Measurements from ENCODE around the gene DTX1.

GRCh38 chr12:113049976-113050742 is 6.4 kb upstream of the DTX1 start:
- TF ChIP-seq, protein P1, sequence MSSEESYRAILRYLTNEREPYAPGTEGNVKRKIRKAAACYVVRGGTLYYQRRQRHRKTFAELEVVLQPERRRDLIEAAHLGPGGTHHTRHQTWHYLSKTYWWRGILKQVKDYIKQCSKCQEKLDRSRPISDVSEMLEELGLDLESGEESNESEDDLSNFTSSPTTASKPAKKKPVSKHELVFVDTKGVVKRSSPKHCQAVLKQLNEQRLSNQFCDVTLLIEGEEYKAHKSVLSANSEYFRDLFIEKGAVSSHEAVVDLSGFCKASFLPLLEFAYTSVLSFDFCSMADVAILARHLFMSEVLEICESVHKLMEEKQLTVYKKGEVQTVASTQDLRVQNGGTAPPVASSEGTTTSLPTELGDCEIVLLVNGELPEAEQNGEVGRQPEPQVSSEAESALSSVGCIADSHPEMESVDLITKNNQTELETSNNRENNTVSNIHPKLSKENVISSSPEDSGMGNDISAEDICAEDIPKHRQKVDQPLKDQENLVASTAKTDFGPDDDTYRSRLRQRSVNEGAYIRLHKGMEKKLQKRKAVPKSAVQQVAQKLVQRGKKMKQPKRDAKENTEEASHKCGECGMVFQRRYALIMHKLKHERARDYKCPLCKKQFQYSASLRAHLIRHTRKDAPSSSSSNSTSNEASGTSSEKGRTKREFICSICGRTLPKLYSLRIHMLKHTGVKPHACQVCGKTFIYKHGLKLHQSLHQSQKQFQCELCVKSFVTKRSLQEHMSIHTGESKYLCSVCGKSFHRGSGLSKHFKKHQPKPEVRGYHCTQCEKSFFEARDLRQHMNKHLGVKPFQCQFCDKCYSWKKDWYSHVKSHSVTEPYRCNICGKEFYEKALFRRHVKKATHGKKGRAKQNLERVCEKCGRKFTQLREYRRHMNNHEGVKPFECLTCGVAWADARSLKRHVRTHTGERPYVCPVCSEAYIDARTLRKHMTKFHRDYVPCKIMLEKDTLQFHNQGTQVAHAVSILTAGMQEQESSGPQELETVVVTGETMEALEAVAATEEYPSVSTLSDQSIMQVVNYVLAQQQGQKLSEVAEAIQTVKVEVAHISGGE (tag by site-specific recombination; conservative IDR thresholded peaks at IDR 0.05; ENCODE audit: low read depth) = no peak
- TF ChIP-seq, protein P2, sequence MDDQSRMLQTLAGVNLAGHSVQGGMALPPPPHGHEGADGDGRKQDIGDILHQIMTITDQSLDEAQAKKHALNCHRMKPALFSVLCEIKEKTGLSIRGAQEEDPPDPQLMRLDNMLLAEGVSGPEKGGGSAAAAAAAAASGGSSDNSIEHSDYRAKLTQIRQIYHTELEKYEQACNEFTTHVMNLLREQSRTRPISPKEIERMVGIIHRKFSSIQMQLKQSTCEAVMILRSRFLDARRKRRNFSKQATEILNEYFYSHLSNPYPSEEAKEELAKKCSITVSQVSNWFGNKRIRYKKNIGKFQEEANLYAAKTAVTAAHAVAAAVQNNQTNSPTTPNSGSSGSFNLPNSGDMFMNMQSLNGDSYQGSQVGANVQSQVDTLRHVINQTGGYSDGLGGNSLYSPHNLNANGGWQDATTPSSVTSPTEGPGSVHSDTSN (CRISPR knock-in tag; IDR thresholded peaks at IDR 0.05) = no peak
- TF ChIP-seq ZNF610 (tag by site-specific recombination; IDR thresholded peaks at IDR 0.05; ENCODE audit: borderline replicate concordance) = no peak
- TF ChIP-seq ZNF24 (tag by site-specific recombination; IDR thresholded peaks at IDR 0.05) = no peak
- no peak for TF ChIP-seq ZNF707 (tag by site-specific recombination; IDR thresholded peaks at IDR 0.05)
- no peak for TF ChIP-seq PRDM6 (tag by site-specific recombination; IDR thresholded peaks at IDR 0.05)
- TF ChIP-seq ZNF639 (tag by site-specific recombination; IDR thresholded peaks at IDR 0.05) = no peak

Data from HEK293 (cell line).